GM19455 (cell line): Measurements from ENCODE around the gene SERPINB7.
A peak's percentile ranks its signal among the peaks of the same experiment; 100 is the strongest.

ENCODE experiments used
- ATAC-seq: cut with Tn5 transposase; IDR thresholded peaks from one replicate; pipeline ENCODE4 v1.9.1; 2021; ENCODE audit not compliant: unreplicated experiment

SERPINB7 gene

DNA sequence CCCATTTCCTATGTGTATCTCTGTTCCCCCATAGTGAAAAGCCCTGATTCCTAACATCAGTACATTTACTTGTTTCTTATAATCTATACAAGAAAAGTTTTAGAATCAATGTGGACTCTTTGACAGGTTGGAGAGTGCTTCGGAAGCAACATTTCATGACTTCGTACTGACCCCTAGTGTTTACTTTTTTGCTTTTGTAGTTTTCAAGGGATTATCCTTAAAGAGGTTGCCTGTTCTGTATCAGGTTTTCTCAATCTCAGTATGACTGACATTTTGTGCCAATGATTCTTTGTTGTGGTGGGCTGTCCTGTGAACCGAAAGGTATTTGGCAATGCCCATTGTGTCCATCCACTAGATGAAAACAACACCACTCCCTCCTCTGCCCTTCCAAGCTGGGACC, 69.0 kb downstream of the SERPINB7 start:
- ATAC-seq, result peak; percentile 62

DNA sequence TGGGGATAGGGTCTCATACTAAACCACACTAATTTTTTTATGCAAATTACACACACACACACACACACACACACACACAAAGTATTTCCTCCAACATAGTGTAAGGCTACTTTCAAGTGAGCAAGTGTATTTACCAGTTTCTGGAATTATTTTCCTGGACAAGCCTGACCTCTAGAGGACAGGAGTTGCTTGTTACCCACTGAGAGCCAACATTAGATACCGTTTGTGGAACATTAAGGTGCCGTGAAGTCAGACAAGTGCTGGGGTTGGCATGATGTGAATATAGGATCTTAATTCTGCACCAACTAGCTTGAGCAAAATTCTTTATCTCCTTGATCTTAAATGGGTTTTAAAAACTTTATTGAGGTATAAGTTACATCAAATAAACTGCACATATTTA, 72.9 kb downstream of the SERPINB7 start:
- no peak for ATAC-seq

DNA sequence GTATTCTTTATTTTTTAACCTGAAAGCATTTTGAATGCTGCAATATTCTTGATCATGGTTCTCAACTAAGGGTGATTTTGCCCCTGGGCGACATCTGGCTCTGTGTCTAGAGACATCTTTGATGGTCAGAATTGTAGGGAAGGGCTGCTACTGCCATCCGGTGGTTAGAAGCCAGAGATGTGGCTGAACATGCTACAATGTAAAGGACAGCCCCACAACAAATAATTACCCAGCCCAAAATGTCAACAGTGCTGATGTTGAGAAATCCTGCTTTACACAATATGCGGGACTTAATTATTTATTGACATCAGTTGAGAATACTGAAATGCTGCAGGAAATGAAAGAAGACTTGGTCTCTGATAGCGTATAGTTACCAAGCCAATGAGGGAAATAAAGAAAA, 74.8 kb downstream of the SERPINB7 start:
- no peak for ATAC-seq

DNA sequence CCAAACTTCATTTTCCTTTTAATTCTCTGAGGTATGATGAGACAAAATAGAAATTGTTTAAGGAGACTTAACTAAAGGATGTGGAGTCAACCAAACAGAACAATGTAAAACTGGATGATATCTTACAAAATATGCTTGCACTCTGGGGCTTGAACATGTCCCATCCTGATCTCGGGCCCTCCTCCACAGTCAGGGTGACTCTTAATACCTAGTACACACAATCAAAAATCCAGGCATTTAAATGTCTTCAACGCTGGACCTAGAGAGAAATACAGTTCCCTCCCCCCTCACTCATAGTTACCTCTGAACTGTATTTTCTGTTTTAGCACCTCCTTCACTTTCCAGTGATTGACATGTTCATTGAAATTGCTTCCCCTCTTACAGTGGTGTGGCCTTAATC, 75.4 kb downstream of the SERPINB7 start:
- no peak for ATAC-seq
